ENCODE data around the gene AGPS. TPM values are rescaled to one million over a fixed set of nuclear protein-coding genes. Genes with fewer than 3 reads are reported as not detected.

AGPS gene
- total RNA-seq, 4 donors from 2014 or later = 20.2 to 34.0 (median 25.5) TPM

GRCh38 chr2:177466337-177467195, 74.0 kb downstream of the AGPS start:
- intact Hi-C loops (cut with DNase I) = no loop called here
- Histone ChIP-seq H3K4me3 (no peak overlapping the region), H3K36me3 (peaks cover 0 to 71% (median 0%) of the 10 kb centered on the region in 3 donors), H3K27me3 (no peaks in the 10 kb centered on the region), H3K27ac (no peak overlapping the region), H3K4me1 (no peaks in the 10 kb centered on the region), H3K9me3 (peaks cover 0 to 12% (median 4%) of the 10 kb centered on the region in 3 donors)
- 80 to 97% methylated on average over 6 of the region's 17 CpGs for WGBS, 2 donors
- no peak for TF ChIP-seq CTCF (IDR thresholded peaks at IDR 0.05)
- TF ChIP-seq POLR2A (IDR thresholded peaks at IDR 0.05) = no peak
- no peak for DNase-seq

- no peaks in the 10 kb centered on the region for H3K4me1 ChIP-seq
- H3K27me3 ChIP-seq = no peaks in the 10 kb centered on the region
- DNase-seq = no peak
- 61 to 88% methylated on average over 1 of the region's 1 CpG for WGBS, 2 donors
- H3K9me3 ChIP-seq = peaks cover 0 to 23% (median 4%) of the 10 kb centered on the region in 3 donors
- H3K4me3 ChIP-seq = no peak overlapping the region
- intact Hi-C loops (cut with DNase I) = no loop called here
- TF ChIP-seq CTCF (IDR thresholded peaks at IDR 0.05) = no peak
- TF ChIP-seq POLR2A (IDR thresholded peaks at IDR 0.05) = no peak
- H3K27ac ChIP-seq = no peak overlapping the region
- H3K36me3 ChIP-seq = peaks cover 0 to 77% (median 0%) of the 10 kb centered on the region in 3 donors
These were observed 75.1 kb downstream of the AGPS start for GRCh38 chr2:177467646-177468045.

- Histone ChIP-seq H3K9me3 (peaks cover 0 to 19% (median 0%) of the 10 kb centered on the region in 3 donors), H3K36me3 (peaks cover 0 to 57% (median 0%) of the 10 kb centered on the region in 3 donors), H3K4me3 (no peak overlapping the region), H3K4me1 (peaks cover 0 to 6% (median 3%) of the 10 kb centered on the region in 3 donors), H3K27ac (no peak overlapping the region), H3K27me3 (no peaks in the 10 kb centered on the region)
- no peak for DNase-seq
- no peak for TF ChIP-seq POLR2A (IDR thresholded peaks at IDR 0.05)
- TF ChIP-seq CTCF (IDR thresholded peaks at IDR 0.05) = no peak
- intact Hi-C loops (cut with DNase I) = no loop called here
- 98 to 100% methylated on average over 2 of the region's 2 CpGs for WGBS, 2 donors
These were observed 79.4 kb downstream of the AGPS start for GRCh38 chr2:177471990-177472389.

GRCh38 chr2:177474301-177474700, 81.7 kb downstream of the AGPS start:
- Histone ChIP-seq H3K4me1 (peaks cover 0 to 6% (median 3%) of the 10 kb centered on the region in 3 donors), H3K27me3 (no peaks in the 10 kb centered on the region), H3K36me3 (peaks cover 0 to 60% (median 0%) of the 10 kb centered on the region in 3 donors), H3K27ac (no peak overlapping the region), H3K9me3 (peaks cover 0 to 19% (median 0%) of the 10 kb centered on the region in 3 donors), H3K4me3 (no peak overlapping the region)
- WGBS, 2 donors = 78 to 80% methylated on average over 4 of the region's 4 CpGs
- no peak for TF ChIP-seq CTCF (IDR thresholded peaks at IDR 0.05)
- no peak for TF ChIP-seq POLR2A (IDR thresholded peaks at IDR 0.05)
- intact Hi-C loops (cut with DNase I) = no loop called here
- no peak for DNase-seq

GRCh38 chr2:177474998-177475397, 82.4 kb downstream of the AGPS start:
- no peak overlapping the region for H3K4me3 ChIP-seq
- peaks cover 0 to 19% (median 0%) of the 10 kb centered on the region in 3 donors for H3K9me3 ChIP-seq
- intact Hi-C loops (cut with DNase I) = no loop called here
- no peaks in the 10 kb centered on the region for H3K27me3 ChIP-seq
- H3K4me1 ChIP-seq = peaks cover 0 to 6% (median 3%) of the 10 kb centered on the region in 3 donors
- 42 to 48% methylated on average over 1 of the region's 1 CpG for WGBS, 2 donors
- H3K27ac ChIP-seq = no peak overlapping the region
- peaks cover 0 to 55% (median 0%) of the 10 kb centered on the region in 3 donors for H3K36me3 ChIP-seq
- TF ChIP-seq POLR2A (IDR thresholded peaks at IDR 0.05) (no peak), CTCF (IDR thresholded peaks at IDR 0.05) (no peak)
- no peak for DNase-seq
